K562 (cell line): ENCODE data around the gene VPREB3. TPM values are rescaled to one million over a fixed set of nuclear protein-coding genes. Genes with fewer than 3 reads are reported as not detected.

Source experiments
- ATAC-seq: fragments of 200-7000 bp; cut with Tn5 transposase; 3 replicates; pipeline ENCODE4 v1.9.1; 2020; ENCODE audit warnings: moderate library complexity
- BruUV-seq: library from RNA; stranded (reverse); fragments of 400-500 nt; replicated peaks from 2 replicates; lab custom pipeline; 2021; lab: Mats Ljungman, UMichigan
- CTCF ChIA-PET: fragments of 300-600 bp; formaldehyde crosslinking; extraction: SDS; loops from one replicate; lab custom pipeline; 2021; ENCODE audit warnings: low intra/inter-chr PET ratio; lab: Yijun Ruan, JAX
- POLR2A ChIA-PET: fragments of 300-600, 350-650 bp; sonication (Branson Sonifier 250); formaldehyde crosslinking; extraction: SDS; loops from one replicate; lab custom pipeline; 2021; ENCODE audit warnings: antibody characterized with exemption, inconsistent platforms; lab: Yijun Ruan, JAX
- DNase-seq, 4 experiments: peaks; one replicate each; pipeline versions ENCODE4 v3.0.0 to v3.0.0-alpha.2; 2011 to 2018; ENCODE audit warnings: low spot score in 3 of 4, mixed read lengths in 3 of 4; ENCODE audit errors: extremely low read depth in 1 of 4
- FAIRE-seq: peaks from 2 replicates; lab custom pipeline; 2011; peaks lifted over from hg19 to GRCh38; lab: Jason Lieb, UNC
- H2AFZ ChIP-seq: 2 replicates; pipeline ENCODE4 v1.6.0; 2011; ENCODE audit warnings: low read depth, low read length, control low read depth, inconsistent platforms
- H3K27ac ChIP-seq: fragments of 200-600 bp; 3 replicates; pipeline ENCODE4 v1.8.0; 2011; ENCODE audit warnings: low read depth, mild to moderate bottlenecking, control low read depth, inconsistent platforms, low read length, moderate library complexity, mixed read lengths; ENCODE audit errors: extremely low read depth
- H3K27me3 ChIP-seq, 2 experiments: fragments of 300-600 bp in 1 of 2; 2 replicates in 1 of 2; 3 replicates in 1 of 2; pipeline versions ENCODE4 v1.6.0 to v1.8.0; 2011; ENCODE audit warnings: inconsistent platforms in 2 of 2, low read length in 2 of 2, mild to moderate bottlenecking in 1 of 2, mixed read lengths in 1 of 2, moderate library complexity in 1 of 2; ENCODE audit not compliant: control insufficient read depth in 2 of 2, insufficient read depth in 2 of 2
- H3K36me3 ChIP-seq: fragments of 300-600 bp; 3 replicates; pipeline ENCODE4 v1.8.0; 2011; ENCODE audit warnings: mild to moderate bottlenecking, low read length, inconsistent platforms; ENCODE audit not compliant: control insufficient read depth, insufficient read depth
- H3K4me1 ChIP-seq, 2 experiments: fragments of 200-600 bp in 1 of 2; replicated peaks in 1 of 2; 2 replicates in 1 of 2; 3 replicates in 1 of 2; pipeline versions ENCODE4 v1.5.1 to v1.8.0; 2011; ENCODE audit warnings: inconsistent platforms in 2 of 2, low read length in 2 of 2, mild to moderate bottlenecking in 1 of 2, mixed read lengths in 1 of 2, moderate library complexity in 1 of 2; ENCODE audit not compliant: control insufficient read depth in 2 of 2, insufficient read depth in 2 of 2
- H3K4me2 ChIP-seq: 2 replicates; pipeline ENCODE4 v1.6.1; 2011; ENCODE audit warnings: low read length, control low read depth, inconsistent platforms, mixed read lengths; ENCODE audit not compliant: insufficient read depth
- H3K4me3 ChIP-seq: fragments of 200-600 bp; sonication (generic), shearing (Covaris generic); 2 replicates; pipeline ENCODE4 v1.5.1; 2016; ENCODE audit warnings: control low read depth, inconsistent platforms
- H3K79me2 ChIP-seq: fragments of 200-600 bp; 3 replicates; pipeline ENCODE4 v1.8.0; 2011; ENCODE audit warnings: low read length, inconsistent platforms; ENCODE audit not compliant: control insufficient read depth, insufficient read depth
- H3K9ac ChIP-seq, 2 experiments: 2 replicates each; pipeline versions ENCODE4 v1.6.0 to v1.6.1; 2011; ENCODE audit warnings: low read depth in 2 of 2, low read length in 2 of 2, control low read depth in 1 of 2, inconsistent platforms in 1 of 2, mild to moderate bottlenecking in 1 of 2, mixed read lengths in 1 of 2; ENCODE audit not compliant: insufficient read depth in 1 of 2
- H3K9me1 ChIP-seq: one replicate; pipeline ENCODE4 v1.6.0; 2011; ENCODE audit warnings: inconsistent platforms, mild to moderate bottlenecking, low read length, moderate library complexity; ENCODE audit not compliant: control insufficient read depth, insufficient read depth
- H3K9me3 ChIP-seq: replicated peaks from 2 replicates; pipeline ENCODE4 v1.5.1; 2011; ENCODE audit warnings: low read depth, low read length, inconsistent platforms; ENCODE audit not compliant: control insufficient read depth, insufficient read depth
- H4K20me1 ChIP-seq: replicated peaks from 2 replicates; pipeline ENCODE4 v1.6.1; 2011; ENCODE audit warnings: low read length, inconsistent platforms, mixed read lengths; ENCODE audit not compliant: control insufficient read depth, insufficient read depth
- CLOCK ChIP-seq: fragments of 250-450 bp; sonication (Bioruptor Pico); IDR thresholded peaks from 2 replicates; pipeline ENCODE4 v1.4.0; 2020; ENCODE audit warnings: mild to moderate bottlenecking, moderate library complexity, borderline replicate concordance
- DPF2 ChIP-seq: fragments of 450-650 bp; IDR thresholded peaks from 2 replicates; pipeline ENCODE4 v1.6.1; 2016
- RERE ChIP-seq: sonication (generic); formaldehyde crosslinking; IDR thresholded peaks from 2 replicates; pipeline ENCODE4 v1.8.0; 2023; ENCODE audit warnings: missing genetic modification reagents, mild to moderate bottlenecking, borderline replicate concordance
- SUPT5H ChIP-seq: fragments of 450-650 bp; IDR thresholded peaks from 2 replicates; pipeline ENCODE4 v1.6.1; 2016
- ZBTB43 ChIP-seq: sonication (generic); formaldehyde crosslinking; IDR thresholded peaks from 2 replicates; pipeline ENCODE4 v1.8.0; 2023; ENCODE audit warnings: mild to moderate bottlenecking, missing genetic modification reagents
- ZNF263 ChIP-seq: sonication (generic); formaldehyde crosslinking; IDR thresholded peaks from 2 replicates; pipeline ENCODE4 v1.8.0; 2022; ENCODE audit warnings: mild to moderate bottlenecking, missing genetic modification reagents, borderline replicate concordance
- ZNF277 ChIP-seq: fragments of 250-450 bp; sonication (Bioruptor Pico); IDR thresholded peaks from 2 replicates; pipeline ENCODE4 v1.8.0; 2022; ENCODE audit warnings: inconsistent platforms, mild to moderate bottlenecking, moderate library complexity, borderline replicate concordance
- ZNF280A ChIP-seq: fragments of 450-650 bp; IDR thresholded peaks from 2 replicates; pipeline ENCODE4 v1.6.1; 2018; ENCODE audit warnings: mild to moderate bottlenecking, low read depth; ENCODE audit not compliant: partially characterized antibody
- ZNF316 ChIP-seq: fragments of 450-650 bp; IDR thresholded peaks from 2 replicates; pipeline ENCODE4 v1.6.1; 2016
- WGBS: fragments of 100-300 bp; shearing (Covaris generic); methylation state at CpG from one replicate; pipeline ENCODE4 v1.1.6; 2016; ENCODE audit warnings: low coverage, mixed read lengths; ENCODE audit not compliant: insufficient coverage; ENCODE audit errors: missing lambda C conversion rate; 5-methylcytosine and 5-hydroxymethylcytosine counted together
- in situ Hi-C: fragments of 300-500 bp; cut with MboI; formaldehyde crosslinking; loops from 4 replicates; pipeline ENCODE4 v1.15.0; 2018; ENCODE audit warnings: inconsistent platforms, mixed read lengths
- intact Hi-C: fragments of 100-400 bp; cut with micrococcal nuclease; formaldehyde crosslinking; loops from 2 replicates; pipeline ENCODE4 v1.14.2; 2022
- polyA plus RNA-seq, 8 experiments: library from polyadenylated mRNA; depleted of rRNA in 4 of 8; stranded (reverse) in 5 of 8; unstranded in 3 of 8; fragments of >200 nt; fragmentation: Nextera tagmentation in 2 of 8; fragmentation: Illumina TruSeq in 1 of 8; extraction: Ambion mirVana in 2 of 8; extraction: Trizol in 1 of 8; gene quantifications; 2 replicates each; pipeline versions ENCODE4 v1.2.1 to v1.2.3, GENCODE V29; 2011 to 2014; ENCODE audit warnings: inconsistent platforms in 1 of 8, missing spikeins in 1 of 8
- total RNA-seq, 7 experiments: library from RNA; depleted of rRNA in 6 of 7; stranded (reverse); fragments of >200 nt in 6 of 7; fragmentation: Illumina TruSeq in 2 of 7; extraction: Trizol in 2 of 7; gene quantifications; 2 replicates each; pipeline versions ENCODE4 v1.2.1 to v1.2.3, GENCODE V29; 2011 to 2021; ENCODE audit warnings: low replicate concordance in 1 of 7

Gene VPREB3
- total and polyA plus RNA-seq, 9 of the 15 experiments (the other 6 are each of a cell fraction or from before 2014, with no cell fraction given) = 0.14 to 0.71 (median 0.20) TPM; not detected in 6

- H3K9me1 ChIP-seq = peaks cover 6% of the 10 kb centered on the region
- in situ Hi-C loops = no loop called here
- no peak overlapping the region for H3K4me3 ChIP-seq
- peaks cover 34% of the 10 kb centered on the region for H3K79me2 ChIP-seq
- peaks cover 23% of the 10 kb centered on the region for H4K20me1 ChIP-seq
- no TSS peak for BruUV-seq
- peak overlapping the region in 1 of 2 experiments; percentile 87; a peak in 2 of 4 replicates for H3K9ac ChIP-seq
- 80% methylated on average over 7 of the region's 7 CpGs for whole genome bisulfite sequencing
- H3K36me3 ChIP-seq = peaks cover 24% of the 10 kb centered on the region
- no peak for ATAC-seq
- H3K9me3 ChIP-seq = no peaks in the 10 kb centered on the region
- peaks cover 26 to 51% of the 10 kb centered on the region in 2 experiments; a peak in 4 of 5 replicates for H3K4me1 ChIP-seq
- ChIA-PET CTCF (no interaction called here), POLR2A (interaction anchor here (0.7 to 1.1 kb wide), 2 partner anchors 8 to 16 kb away, joined by 3 read pairs; no protein-coding TSS in a partner anchor)
- DNase-seq = no peak
- H3K27ac ChIP-seq = no peak overlapping the region
- intact Hi-C loops = loop anchor here (10.0 kb wide), 1 partner anchor 139 kb away; no protein-coding TSS in a partner anchor
- H3K4me2 ChIP-seq = no peak overlapping the region
- no peaks in the 10 kb centered on the region for H3K27me3 ChIP-seq
- FAIRE-seq = no peak
- no peak overlapping the region for H2AFZ ChIP-seq
- TF ChIP-seq DPF2 = no peak
- no peak for TF ChIP-seq ZBTB43 (CRISPR knock-in tag)
- TF ChIP-seq ZNF316 = no peak
- TF ChIP-seq RERE = no peak
- TF ChIP-seq SUPT5H = no peak
- no peak for TF ChIP-seq ZNF263 (CRISPR knock-in tag)
- no peak for TF ChIP-seq ZNF280A
- no peak for TF ChIP-seq ZNF277 (CRISPR knock-in tag)
- TF ChIP-seq CLOCK = no peak
Observed at GRCh38 chr22:23763954-23764353, 9.7 kb upstream of the VPREB3 start.
